ENCODE measurements around the gene STXBP2. TPM values are rescaled to one million over a fixed set of nuclear protein-coding genes. Genes with fewer than 3 reads are reported as not detected.

STXBP2 gene
- total and polyA plus RNA-seq, 4 donors: 80.3 to 455 (median 195) TPM

DNA sequence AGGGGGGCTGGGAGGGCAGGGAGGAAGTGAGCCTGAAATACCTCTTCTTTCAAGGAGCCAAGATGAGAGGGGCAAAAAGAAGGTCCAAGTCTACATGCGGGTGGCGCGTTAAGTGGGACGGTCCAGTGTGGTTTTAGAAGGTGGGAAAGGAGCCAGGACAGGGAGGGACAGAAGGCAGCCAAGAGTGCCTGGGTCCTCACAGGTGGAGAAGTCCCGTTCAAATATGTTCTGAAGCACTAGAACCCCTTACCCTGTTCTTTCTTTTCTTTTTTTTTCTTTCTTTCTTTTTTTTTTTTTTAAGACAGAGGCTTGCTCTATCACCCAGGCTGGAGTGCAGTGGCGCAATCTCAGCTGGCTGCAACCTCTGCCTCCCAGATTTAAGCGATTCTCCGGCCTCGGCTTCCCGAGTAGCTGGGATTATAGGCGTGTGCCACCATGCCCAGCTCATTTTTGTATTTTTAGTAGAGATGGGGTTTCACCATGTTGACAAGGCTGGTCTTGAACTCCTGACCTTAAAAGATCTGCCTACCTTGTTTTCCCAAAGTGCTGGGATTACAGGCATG lies 33.9 kb upstream of the STXBP2 start:
- TF ChIP-seq, protein P1, sequence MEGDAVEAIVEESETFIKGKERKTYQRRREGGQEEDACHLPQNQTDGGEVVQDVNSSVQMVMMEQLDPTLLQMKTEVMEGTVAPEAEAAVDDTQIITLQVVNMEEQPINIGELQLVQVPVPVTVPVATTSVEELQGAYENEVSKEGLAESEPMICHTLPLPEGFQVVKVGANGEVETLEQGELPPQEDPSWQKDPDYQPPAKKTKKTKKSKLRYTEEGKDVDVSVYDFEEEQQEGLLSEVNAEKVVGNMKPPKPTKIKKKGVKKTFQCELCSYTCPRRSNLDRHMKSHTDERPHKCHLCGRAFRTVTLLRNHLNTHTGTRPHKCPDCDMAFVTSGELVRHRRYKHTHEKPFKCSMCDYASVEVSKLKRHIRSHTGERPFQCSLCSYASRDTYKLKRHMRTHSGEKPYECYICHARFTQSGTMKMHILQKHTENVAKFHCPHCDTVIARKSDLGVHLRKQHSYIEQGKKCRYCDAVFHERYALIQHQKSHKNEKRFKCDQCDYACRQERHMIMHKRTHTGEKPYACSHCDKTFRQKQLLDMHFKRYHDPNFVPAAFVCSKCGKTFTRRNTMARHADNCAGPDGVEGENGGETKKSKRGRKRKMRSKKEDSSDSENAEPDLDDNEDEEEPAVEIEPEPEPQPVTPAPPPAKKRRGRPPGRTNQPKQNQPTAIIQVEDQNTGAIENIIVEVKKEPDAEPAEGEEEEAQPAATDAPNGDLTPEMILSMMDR (IDR thresholded peaks at IDR 0.05; ENCODE audit: control extremely low read depth, extremely low read depth): no peak
- no peak for DNase-seq
- Histone ChIP-seq H3K36me3 (ENCODE audit: control insufficient read depth in 4 of 4, insufficient read depth in 4 of 4, low read length in 4 of 4) (no peaks in the 10 kb centered on the region), H3K4me1 (ENCODE audit: control insufficient read depth in 5 of 5, insufficient read depth in 5 of 5, low read length in 5 of 5) (peaks cover 0 to 6% (median 0%) of the 10 kb centered on the region in 5 donors), H3K27ac (ENCODE audit: low read depth in 1 of 2, low read length in 1 of 2) (peak overlapping the region in 1 of 2 donors; percentile 80), H3K27me3 (ENCODE audit: control insufficient read depth in 3 of 3, insufficient read depth in 3 of 3, low read length in 2 of 3) (peaks cover 0 to 4% (median 4%) of the 10 kb centered on the region in 3 donors), H3K9ac (ENCODE audit: insufficient read depth in 1 of 2, low read length in 2 of 2) (no peak overlapping the region), H3K9me3 (ENCODE audit: control insufficient read depth in 4 of 4, insufficient read depth in 3 of 4, low read length in 3 of 4) (peaks cover 0 to 2% (median 0%) of the 10 kb centered on the region in 4 donors), H3K4me3 (no peak overlapping the region)
- whole genome bisulfite sequencing, 2 donors: 62 to 64% methylated on average over 11 of the region's 11 CpGs
- ATAC-seq (ENCODE audit: insufficient read depth, low FRiP score): peak; percentile 15

DNA sequence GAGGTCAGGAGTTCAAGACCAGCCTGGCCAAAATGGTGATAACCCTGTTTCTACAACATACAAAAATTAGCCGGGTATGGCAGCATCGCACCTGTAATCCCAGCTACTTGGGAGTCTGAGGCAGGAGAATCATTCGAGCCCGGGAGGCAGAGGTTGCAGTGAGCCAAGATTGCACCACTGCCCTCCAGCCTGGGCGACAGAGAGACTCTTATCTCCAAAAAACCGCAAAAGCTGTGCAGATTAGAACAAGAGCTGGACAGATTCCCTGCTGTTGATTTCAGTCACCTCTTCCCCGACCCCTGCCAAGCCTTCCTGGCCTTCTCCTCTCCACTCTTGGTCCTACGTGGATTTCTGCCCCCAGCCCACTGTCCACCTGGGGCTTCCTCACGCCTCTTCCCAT lies 33.0 kb upstream of the STXBP2 start:
- WGBS, 2 donors: 61 to 83% methylated on average over 9 of the region's 9 CpGs
- H3K27ac ChIP-seq (ENCODE audit: low read depth in 1 of 2, low read length in 1 of 2): peak overlapping the region in 1 of 2 donors; percentile 8

DNA sequence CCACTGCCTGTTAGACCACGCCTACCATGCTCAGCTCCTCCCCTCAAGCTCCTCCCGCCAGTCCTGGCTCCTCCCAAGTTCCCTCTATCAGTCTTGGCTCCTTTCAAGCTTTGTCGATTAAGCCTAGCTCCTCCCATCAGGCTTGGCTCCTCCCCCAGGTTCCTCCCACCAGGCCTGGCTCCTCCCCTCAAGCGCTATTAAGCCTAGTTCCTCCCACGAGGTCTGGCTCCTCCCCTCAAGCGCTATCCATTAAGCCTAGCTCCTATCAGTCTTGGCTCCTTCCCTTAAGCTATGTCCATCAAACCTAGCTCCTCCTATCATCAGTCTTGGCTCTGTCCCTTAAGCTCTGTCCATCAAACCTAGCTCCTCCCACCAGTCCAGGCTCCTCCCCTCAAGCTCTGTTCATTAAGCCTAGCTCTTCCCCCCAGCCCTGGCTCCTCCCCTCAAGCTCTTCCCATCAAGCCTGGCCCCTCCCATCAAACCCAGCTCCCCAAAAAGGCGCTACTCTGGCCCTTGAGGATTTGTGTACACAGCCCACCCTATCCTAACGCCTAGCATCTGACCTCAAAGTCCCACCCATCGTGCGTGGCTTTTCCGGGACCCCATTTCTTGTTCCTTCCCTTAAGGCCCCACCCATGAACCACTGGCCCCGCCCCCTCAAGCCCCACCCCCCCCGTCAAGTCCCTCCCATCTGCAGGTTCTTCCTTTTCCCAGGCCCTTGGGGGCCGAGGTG lies 31.3 kb upstream of the STXBP2 start:
- TF ChIP-seq, protein P1 (IDR thresholded peaks at IDR 0.05; ENCODE audit: control extremely low read depth, extremely low read depth): no peak
- DNase-seq: no peak
- H3K4me1 ChIP-seq (ENCODE audit: control insufficient read depth in 5 of 5, insufficient read depth in 5 of 5, low read length in 5 of 5): peaks cover 0 to 6% (median 0%) of the 10 kb centered on the region in 5 donors
- no peak overlapping the region for H3K27ac ChIP-seq (ENCODE audit: low read depth in 1 of 2, low read length in 1 of 2)
- H3K9ac ChIP-seq (ENCODE audit: insufficient read depth in 1 of 2, low read length in 2 of 2): no peak overlapping the region
- H3K4me3 ChIP-seq: no peak overlapping the region
- WGBS, 2 donors: 74 to 75% methylated on average over 14 of the region's 14 CpGs
- no peaks in the 10 kb centered on the region for H3K36me3 ChIP-seq (ENCODE audit: control insufficient read depth in 4 of 4, insufficient read depth in 4 of 4, low read length in 4 of 4)
- peaks cover 0 to 2% (median 0%) of the 10 kb centered on the region in 4 donors for H3K9me3 ChIP-seq (ENCODE audit: control insufficient read depth in 4 of 4, insufficient read depth in 3 of 4, low read length in 3 of 4)
- H3K27me3 ChIP-seq (ENCODE audit: control insufficient read depth in 3 of 3, insufficient read depth in 3 of 3, low read length in 2 of 3): peaks cover 0 to 4% (median 0%) of the 10 kb centered on the region in 3 donors
- no peak for ATAC-seq (ENCODE audit: insufficient read depth, low FRiP score)

More for the DNA sequence above, 33.0 kb upstream of the STXBP2 start:
- no peaks in the 10 kb centered on the region for H3K36me3 ChIP-seq (ENCODE audit: control insufficient read depth in 4 of 4, insufficient read depth in 4 of 4, low read length in 4 of 4)
- H3K4me1 ChIP-seq (ENCODE audit: control insufficient read depth in 5 of 5, insufficient read depth in 5 of 5, low read length in 5 of 5): peaks cover 0 to 6% (median 0%) of the 10 kb centered on the region in 5 donors
- no peak for ATAC-seq (ENCODE audit: insufficient read depth, low FRiP score)
- DNase-seq: no peak
- H3K27me3 ChIP-seq (ENCODE audit: control insufficient read depth in 3 of 3, insufficient read depth in 3 of 3, low read length in 2 of 3): peaks cover 0 to 4% (median 0%) of the 10 kb centered on the region in 3 donors
- H3K9me3 ChIP-seq (ENCODE audit: control insufficient read depth in 4 of 4, insufficient read depth in 3 of 4, low read length in 3 of 4): peaks cover 0 to 2% (median 0%) of the 10 kb centered on the region in 4 donors
- TF ChIP-seq, protein P1 (IDR thresholded peaks at IDR 0.05; ENCODE audit: control extremely low read depth, extremely low read depth): no peak
- no peak overlapping the region for H3K9ac ChIP-seq (ENCODE audit: insufficient read depth in 1 of 2, low read length in 2 of 2)
- no peak overlapping the region for H3K4me3 ChIP-seq
